ENCODE results near the gene GALNT18. TPM values are rescaled to one million over a fixed set of nuclear protein-coding genes. Genes with fewer than 3 reads are reported as not detected.

The GALNT18 gene
- total RNA-seq, 1 experiment from 2014 or later = not detected

GRCh38 chr11:11486423-11486822 is 135.4 kb downstream of the GALNT18 start:
- Histone ChIP-seq H3K79me2 (ENCODE audit: low read depth) (no peaks in the 10 kb centered on the region), H3K4me1 (replicated peaks; ENCODE audit: insufficient read depth) (no peaks in the 10 kb centered on the region), H3K4me2 (no peak overlapping the region), H3K36me3 (ENCODE audit: low read depth) (no peaks in the 10 kb centered on the region), H3K27me3 (ENCODE audit: insufficient read depth, low read depth) (peaks cover 33% of the 10 kb centered on the region), H3K9me3 (ENCODE audit: insufficient read depth, low read depth) (no peaks in the 10 kb centered on the region), H3K27ac (no peak overlapping the region), H3K4me3 (no peak overlapping the region), H3F3A (ENCODE audit: insufficient read depth, low read depth) (no peaks in the 10 kb centered on the region), H3K9me2 (ENCODE audit: insufficient read depth) (no peaks in the 10 kb centered on the region), H2AFZ (no peak overlapping the region), H4K20me1 (ENCODE audit: insufficient read depth) (no peaks in the 10 kb centered on the region)
- no peak for DNase-seq
- POLR2A ChIA-PET (ENCODE audit: unreplicated experiment) = no interaction called here
- CTCF ChIA-PET = no interaction called here
- no TSS peak for BruUV-seq (replicated peaks)
- intact Hi-C loops (cut with micrococcal nuclease; ENCODE audit: unreplicated experiment) = no loop called here
- no peak for TF ChIP-seq EZH2 (IDR thresholded peaks at IDR 0.05; ENCODE audit: low read depth)

DNA sequence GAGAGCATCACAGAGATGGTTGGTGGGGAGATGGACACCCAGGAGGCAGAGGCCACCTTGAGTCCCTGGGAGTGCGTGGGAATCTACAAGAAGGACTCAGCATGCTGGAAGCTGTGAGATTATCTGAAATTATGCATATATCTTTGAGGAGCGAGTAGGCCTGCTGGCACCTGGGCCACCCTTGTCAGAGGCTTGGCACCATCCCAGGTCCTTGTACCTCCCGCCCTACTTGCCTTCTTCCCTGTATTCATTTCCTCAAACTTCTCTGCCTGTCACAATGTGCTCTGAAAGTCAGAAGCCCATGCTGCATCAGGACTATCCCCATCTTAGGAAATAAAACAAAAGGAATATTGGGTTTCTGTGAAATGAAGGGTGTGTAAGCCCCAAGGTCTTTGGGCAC is 135.8 kb downstream of the GALNT18 start:
- TF ChIP-seq EZH2 (IDR thresholded peaks at IDR 0.05; ENCODE audit: low read depth) = no peak
- TF ChIP-seq, protein P1, sequence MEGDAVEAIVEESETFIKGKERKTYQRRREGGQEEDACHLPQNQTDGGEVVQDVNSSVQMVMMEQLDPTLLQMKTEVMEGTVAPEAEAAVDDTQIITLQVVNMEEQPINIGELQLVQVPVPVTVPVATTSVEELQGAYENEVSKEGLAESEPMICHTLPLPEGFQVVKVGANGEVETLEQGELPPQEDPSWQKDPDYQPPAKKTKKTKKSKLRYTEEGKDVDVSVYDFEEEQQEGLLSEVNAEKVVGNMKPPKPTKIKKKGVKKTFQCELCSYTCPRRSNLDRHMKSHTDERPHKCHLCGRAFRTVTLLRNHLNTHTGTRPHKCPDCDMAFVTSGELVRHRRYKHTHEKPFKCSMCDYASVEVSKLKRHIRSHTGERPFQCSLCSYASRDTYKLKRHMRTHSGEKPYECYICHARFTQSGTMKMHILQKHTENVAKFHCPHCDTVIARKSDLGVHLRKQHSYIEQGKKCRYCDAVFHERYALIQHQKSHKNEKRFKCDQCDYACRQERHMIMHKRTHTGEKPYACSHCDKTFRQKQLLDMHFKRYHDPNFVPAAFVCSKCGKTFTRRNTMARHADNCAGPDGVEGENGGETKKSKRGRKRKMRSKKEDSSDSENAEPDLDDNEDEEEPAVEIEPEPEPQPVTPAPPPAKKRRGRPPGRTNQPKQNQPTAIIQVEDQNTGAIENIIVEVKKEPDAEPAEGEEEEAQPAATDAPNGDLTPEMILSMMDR (conservative IDR thresholded peaks at IDR 0.05) = no peak
- H3F3A ChIP-seq (ENCODE audit: insufficient read depth, low read depth) = no peaks in the 10 kb centered on the region
- no peaks in the 10 kb centered on the region for H3K9me3 ChIP-seq (ENCODE audit: insufficient read depth, low read depth)
- DNase-seq = no peak
- no peaks in the 10 kb centered on the region for H3K9me2 ChIP-seq (ENCODE audit: insufficient read depth)
- H3K79me2 ChIP-seq (ENCODE audit: low read depth) = no peaks in the 10 kb centered on the region
- ChIA-PET CTCF (no interaction called here), POLR2A (ENCODE audit: unreplicated experiment) (no interaction called here)
- BruUV-seq (replicated peaks) = no TSS peak
- H4K20me1 ChIP-seq (ENCODE audit: insufficient read depth) = no peaks in the 10 kb centered on the region
- peaks cover 33% of the 10 kb centered on the region for H3K27me3 ChIP-seq (ENCODE audit: insufficient read depth, low read depth)
- H2AFZ ChIP-seq = no peak overlapping the region
- no peaks in the 10 kb centered on the region for H3K4me1 ChIP-seq (replicated peaks; ENCODE audit: insufficient read depth)
- H3K4me2 ChIP-seq = no peak overlapping the region
- H3K4me3 ChIP-seq = no peak overlapping the region
- H3K27ac ChIP-seq = no peak overlapping the region
- no peaks in the 10 kb centered on the region for H3K36me3 ChIP-seq (ENCODE audit: low read depth)
- intact Hi-C loops (cut with micrococcal nuclease; ENCODE audit: unreplicated experiment) = no loop called here

GRCh38 chr11:11483627-11484026 is 138.2 kb downstream of the GALNT18 start:
- Histone ChIP-seq H3K27ac (no peak overlapping the region), H3K36me3 (ENCODE audit: low read depth) (no peaks in the 10 kb centered on the region), H3K4me2 (no peak overlapping the region), H3K9me2 (ENCODE audit: insufficient read depth) (no peaks in the 10 kb centered on the region), H4K20me1 (ENCODE audit: insufficient read depth) (no peaks in the 10 kb centered on the region), H3K27me3 (ENCODE audit: insufficient read depth, low read depth) (peaks cover 37% of the 10 kb centered on the region), H2AFZ (no peak overlapping the region), H3K4me1 (replicated peaks; ENCODE audit: insufficient read depth) (no peaks in the 10 kb centered on the region), H3K9me3 (ENCODE audit: insufficient read depth, low read depth) (no peaks in the 10 kb centered on the region), H3F3A (ENCODE audit: insufficient read depth, low read depth) (no peaks in the 10 kb centered on the region), H3K4me3 (no peak overlapping the region), H3K79me2 (ENCODE audit: low read depth) (no peaks in the 10 kb centered on the region)
- no peak for DNase-seq
- POLR2A ChIA-PET (ENCODE audit: unreplicated experiment) = no interaction called here
- TF ChIP-seq, protein P1 (conservative IDR thresholded peaks at IDR 0.05) = no peak
- TF ChIP-seq EZH2 (IDR thresholded peaks at IDR 0.05; ENCODE audit: low read depth) = no peak
- CTCF ChIA-PET = no interaction called here
- intact Hi-C loops (cut with micrococcal nuclease; ENCODE audit: unreplicated experiment) = no loop called here
- no TSS peak for BruUV-seq (replicated peaks)

GRCh38 chr11:11482730-11483129 is 139.1 kb downstream of the GALNT18 start:
- Histone ChIP-seq H2AFZ (no peak overlapping the region), H3K79me2 (ENCODE audit: low read depth) (no peaks in the 10 kb centered on the region), H3K27ac (no peak overlapping the region), H3K4me2 (no peak overlapping the region), H3K9me3 (ENCODE audit: insufficient read depth, low read depth) (no peaks in the 10 kb centered on the region), H3K4me1 (replicated peaks; ENCODE audit: insufficient read depth) (no peaks in the 10 kb centered on the region), H3K36me3 (ENCODE audit: low read depth) (no peaks in the 10 kb centered on the region), H3F3A (ENCODE audit: insufficient read depth, low read depth) (no peaks in the 10 kb centered on the region), H3K9me2 (ENCODE audit: insufficient read depth) (no peaks in the 10 kb centered on the region), H4K20me1 (ENCODE audit: insufficient read depth) (no peaks in the 10 kb centered on the region), H3K4me3 (no peak overlapping the region), H3K27me3 (ENCODE audit: insufficient read depth, low read depth) (peaks cover 37% of the 10 kb centered on the region)
- ChIA-PET CTCF (no interaction called here), POLR2A (ENCODE audit: unreplicated experiment) (no interaction called here)
- BruUV-seq (replicated peaks) = no TSS peak
- TF ChIP-seq, protein P1 (conservative IDR thresholded peaks at IDR 0.05) = no peak
- no peak for TF ChIP-seq EZH2 (IDR thresholded peaks at IDR 0.05; ENCODE audit: low read depth)
- DNase-seq = no peak
- intact Hi-C loops (cut with micrococcal nuclease; ENCODE audit: unreplicated experiment) = no loop called here
